Stomach (tissue), 9 donors: ENCODE results near the gene GPC6. TPM values are rescaled to one million over a fixed set of nuclear protein-coding genes. Genes with fewer than 3 reads are reported as not detected.

ENCODE experiments used
- DNase-seq, 2 donors: peaks; one replicate each; pipeline versions ENCODE4 v3.0.0 to v3.0.0-alpha.2; 2013 to 2019
- H3K27ac ChIP-seq, 5 donors: fragments of 200-600 bp in 4 of 5; sonication (generic) in 4 of 5; one replicate each; pipeline ENCODE4 v1.5.1; 2013 to 2019; ENCODE audit warnings: mild to moderate bottlenecking in 1 of 5, moderate library complexity in 1 of 5
- H3K27me3 ChIP-seq, 3 donors: fragments of 200-600 bp; sonication (generic); one replicate each; pipeline ENCODE4 v1.5.1; 2017 to 2019; ENCODE audit warnings: mixed run types in 1 of 3
- H3K36me3 ChIP-seq, 4 donors: fragments of 200-600 bp; sonication (generic); 1 replicate in 3 of 4; 2 replicates in 1 of 4; pipeline ENCODE4 v1.5.1; 2016 to 2019
- H3K4me1 ChIP-seq, 4 donors: fragments of 200-600 bp; sonication (generic); one replicate each; pipeline ENCODE4 v1.5.1; 2016 to 2019
- H3K4me3 ChIP-seq, 4 donors: fragments of 200-600 bp; sonication (generic) in 3 of 4; one replicate each; pipeline ENCODE4 v1.5.1; 2016 to 2019; ENCODE audit warnings: mild to moderate bottlenecking in 1 of 4
- H3K9me3 ChIP-seq, 4 donors: fragments of 200-600 bp; sonication (generic); one replicate each; pipeline ENCODE4 v1.5.1; 2016 to 2019
- CTCF ChIP-seq, 7 experiments: fragments of 450-650 bp in 4 of 7; fragments of 200-600 bp in 3 of 7; sonication (generic) in 3 of 7; IDR thresholded peaks; one replicate each; pipeline ENCODE4 v1.5.1; 2016 to 2019; ENCODE audit warnings: antibody characterized with exemption in 7 of 7, control low read depth in 2 of 7, mild to moderate bottlenecking in 1 of 7
- EP300 ChIP-seq: sonication (generic); formaldehyde crosslinking; IDR thresholded peaks from one replicate; pipeline ENCODE4 v1.6.1; 2017; ENCODE audit warnings: antibody characterized with exemption
- POLR2A ChIP-seq, 4 donors: fragments of 450-650 bp; IDR thresholded peaks; one replicate each; pipeline ENCODE4 v1.6.1; 2016; ENCODE audit warnings: antibody characterized with exemption in 4 of 4, control low read depth in 2 of 4, mild to moderate bottlenecking in 1 of 4, moderate library complexity in 1 of 4
- POLR2AphosphoS5 ChIP-seq, 3 donors: sonication (generic); formaldehyde crosslinking; IDR thresholded peaks; one replicate each; pipeline ENCODE4 v1.6.1; 2016; ENCODE audit warnings: antibody characterized with exemption in 3 of 3
- WGBS, 5 donors: extraction: QIAGEN DNeasy Blood & Tissue Kit in 3 of 5; methylation state at CpG; one replicate each; pipeline versions ENCODE4 v1.1.5 to v1.1.7; 2013 to 2018; 5-methylcytosine and 5-hydroxymethylcytosine counted together
- intact Hi-C: fragments of 100-400 bp; cut with DNase I; formaldehyde crosslinking; loops from one replicate; pipeline ENCODE4 v1.15.1; 2023; ENCODE audit warnings: low total_unique reads
- polyA plus RNA-seq, 3 donors: library from polyadenylated mRNA; stranded (reverse); fragments of 200-250 nt; gene quantifications; one replicate each; pipeline ENCODE4 v1.2.3, GENCODE V29; 2013
- total RNA-seq, 5 donors: library from RNA; depleted of rRNA; stranded (reverse); fragments of >200 nt; gene quantifications; one replicate each; pipeline versions ENCODE4 v1.1.0 to v1.2.3, GENCODE V29; 2014 to 2016
- donor health status: healthy with polysubstance abuse.
- donor health status: Bipolar disorder and iron deficiency.
- donor health status: healthy.

Gene GPC6
- total and polyA plus RNA-seq, 8 donors: 0.70 to 52.7 (median 5.6) TPM

DNA sequence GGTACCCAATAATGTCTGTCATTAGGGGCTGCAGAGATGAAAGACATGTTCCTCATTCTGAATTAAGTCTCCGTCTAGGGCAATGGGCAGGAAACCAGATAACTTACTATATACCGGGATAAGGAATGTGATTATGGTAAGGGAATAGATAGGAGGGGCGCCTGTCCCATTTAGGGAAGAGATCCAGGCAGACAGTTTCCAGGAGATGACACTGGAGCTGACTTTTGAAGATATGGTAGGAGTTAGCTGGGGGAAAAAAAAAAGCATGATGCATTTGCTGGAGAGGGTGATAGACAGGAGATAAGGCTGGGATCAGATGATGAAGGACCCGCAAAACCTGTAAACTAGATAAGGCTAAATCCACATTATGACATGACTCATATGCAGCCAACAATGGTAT lies 912.2 kb downstream of the GPC6 start:
- H3K27ac ChIP-seq: no peak overlapping the region
- no peak for DNase-seq
- H3K36me3 ChIP-seq: no peaks in the 10 kb centered on the region
- no peaks in the 10 kb centered on the region for H3K9me3 ChIP-seq
- TF ChIP-seq CTCF (IDR thresholded peaks at IDR 0.05) (no peak), POLR2A (IDR thresholded peaks at IDR 0.05) (no peak), POLR2AphosphoS5 (IDR thresholded peaks at IDR 0.05) (no peak), EP300 (no peak)
- H3K27me3 ChIP-seq: no peaks in the 10 kb centered on the region
- WGBS, 5 donors: 46 to 65% (median 57%) methylated on average over 4 of the region's 4 CpGs
- peaks cover 0 to 6% (median 0%) of the 10 kb centered on the region in 4 donors for H3K4me1 ChIP-seq
- intact Hi-C loops: no loop called here
- no peak overlapping the region for H3K4me3 ChIP-seq

DNA sequence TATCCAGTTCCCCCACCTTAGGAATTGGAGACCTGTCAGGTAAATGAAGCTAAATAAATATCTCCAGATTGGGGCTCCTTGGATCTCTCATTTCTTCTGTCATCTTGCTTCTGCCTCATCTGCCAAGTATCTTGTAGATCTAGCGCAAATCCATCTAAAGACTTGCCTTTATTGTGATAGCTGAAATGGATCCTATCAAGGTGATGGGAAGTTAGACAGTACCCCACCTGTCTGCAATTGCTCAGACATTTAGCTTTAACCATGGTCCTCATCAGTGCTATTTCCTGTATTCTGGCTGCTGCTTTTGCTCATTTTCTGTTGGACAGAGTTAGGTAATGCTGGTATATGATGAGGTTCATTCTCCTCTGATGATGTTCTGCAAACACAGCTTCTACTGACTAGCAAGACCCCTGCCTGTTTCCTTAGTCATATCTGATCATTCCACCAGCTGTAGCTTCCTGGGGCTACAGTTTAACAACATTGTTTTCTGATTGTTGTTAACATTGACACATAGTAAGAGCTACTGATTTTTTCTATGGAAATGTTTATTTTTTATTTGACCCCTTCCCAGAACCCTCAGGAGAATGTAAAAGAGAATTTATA lies 912.9 kb downstream of the GPC6 start:
- no peak for TF ChIP-seq EP300
- TF ChIP-seq POLR2AphosphoS5 (IDR thresholded peaks at IDR 0.05): no peak
- TF ChIP-seq CTCF (IDR thresholded peaks at IDR 0.05): no peak
- no peak for TF ChIP-seq POLR2A (IDR thresholded peaks at IDR 0.05)
- Histone ChIP-seq H3K9me3 (no peaks in the 10 kb centered on the region), H3K4me1 (peaks cover 0 to 6% (median 0%) of the 10 kb centered on the region in 4 donors), H3K4me3 (no peak overlapping the region), H3K36me3 (no peaks in the 10 kb centered on the region), H3K27ac (no peak overlapping the region), H3K27me3 (no peaks in the 10 kb centered on the region)
- WGBS, 5 donors: 90 to 100% (median 94%) methylated on average over 1 of the region's 1 CpG
- DNase-seq: no peak
- intact Hi-C loops: no loop called here

DNA sequence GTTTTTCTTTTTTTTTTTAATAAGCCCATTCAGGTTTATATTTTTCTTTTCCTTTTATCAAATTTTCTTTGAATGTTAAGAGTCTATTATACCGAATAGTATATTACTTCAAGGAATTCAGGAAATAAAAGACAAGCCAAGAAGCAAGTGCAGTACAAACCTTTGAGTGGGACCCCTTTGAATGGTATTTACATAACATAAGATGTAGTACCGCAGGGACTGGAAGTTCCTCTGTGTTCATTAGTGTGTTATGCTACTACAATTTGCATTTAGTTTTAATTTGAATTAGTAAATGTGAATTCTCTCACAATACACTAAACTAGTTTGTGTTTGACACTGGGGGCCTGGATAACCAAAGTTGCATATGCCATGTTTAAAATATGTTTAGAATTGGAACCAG lies 913.4 kb downstream of the GPC6 start:
- no peak for TF ChIP-seq POLR2AphosphoS5 (IDR thresholded peaks at IDR 0.05)
- no peak for TF ChIP-seq EP300
- TF ChIP-seq CTCF (IDR thresholded peaks at IDR 0.05): no peak
- TF ChIP-seq POLR2A (IDR thresholded peaks at IDR 0.05): no peak
- intact Hi-C loops: no loop called here
- 67 to 73% (median 72%) methylated on average over 2 of the region's 2 CpGs for WGBS, 5 donors

GRCh38 chr13:94140511-94140910 lies 913.9 kb downstream of the GPC6 start:
- Histone ChIP-seq H3K27ac (no peak overlapping the region), H3K4me1 (peaks cover 0 to 6% (median 0%) of the 10 kb centered on the region in 4 donors), H3K36me3 (no peaks in the 10 kb centered on the region), H3K27me3 (no peaks in the 10 kb centered on the region), H3K4me3 (no peak overlapping the region), H3K9me3 (no peaks in the 10 kb centered on the region)
- DNase-seq: no peak
- TF ChIP-seq POLR2AphosphoS5 (IDR thresholded peaks at IDR 0.05) (no peak), EP300 (no peak), POLR2A (IDR thresholded peaks at IDR 0.05) (no peak), CTCF (IDR thresholded peaks at IDR 0.05) (no peak)
- whole genome bisulfite sequencing, 5 donors: 45 to 56% (median 54%) methylated on average over 2 of the region's 2 CpGs
- intact Hi-C loops: no loop called here

More for the DNA sequence above, 913.4 kb downstream of the GPC6 start:
- Histone ChIP-seq H3K27me3 (no peaks in the 10 kb centered on the region), H3K9me3 (no peaks in the 10 kb centered on the region), H3K4me3 (no peak overlapping the region), H3K36me3 (no peaks in the 10 kb centered on the region), H3K4me1 (peaks cover 0 to 6% (median 0%) of the 10 kb centered on the region in 4 donors), H3K27ac (no peak overlapping the region)
- no peak for DNase-seq
